ENCODE data around the gene KYAT1.
"Not testable (repeated sequence)": the region's sequence is repeated elsewhere in the genome, so short reads cannot be mapped to it uniquely, and the experiment has no call there.

The KYAT1 gene

GRCh38 chr9:128886211-128886891 lies 4.6 kb upstream of the KYAT1 start:
- TF ChIP-seq, protein P1, sequence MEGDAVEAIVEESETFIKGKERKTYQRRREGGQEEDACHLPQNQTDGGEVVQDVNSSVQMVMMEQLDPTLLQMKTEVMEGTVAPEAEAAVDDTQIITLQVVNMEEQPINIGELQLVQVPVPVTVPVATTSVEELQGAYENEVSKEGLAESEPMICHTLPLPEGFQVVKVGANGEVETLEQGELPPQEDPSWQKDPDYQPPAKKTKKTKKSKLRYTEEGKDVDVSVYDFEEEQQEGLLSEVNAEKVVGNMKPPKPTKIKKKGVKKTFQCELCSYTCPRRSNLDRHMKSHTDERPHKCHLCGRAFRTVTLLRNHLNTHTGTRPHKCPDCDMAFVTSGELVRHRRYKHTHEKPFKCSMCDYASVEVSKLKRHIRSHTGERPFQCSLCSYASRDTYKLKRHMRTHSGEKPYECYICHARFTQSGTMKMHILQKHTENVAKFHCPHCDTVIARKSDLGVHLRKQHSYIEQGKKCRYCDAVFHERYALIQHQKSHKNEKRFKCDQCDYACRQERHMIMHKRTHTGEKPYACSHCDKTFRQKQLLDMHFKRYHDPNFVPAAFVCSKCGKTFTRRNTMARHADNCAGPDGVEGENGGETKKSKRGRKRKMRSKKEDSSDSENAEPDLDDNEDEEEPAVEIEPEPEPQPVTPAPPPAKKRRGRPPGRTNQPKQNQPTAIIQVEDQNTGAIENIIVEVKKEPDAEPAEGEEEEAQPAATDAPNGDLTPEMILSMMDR (conservative IDR thresholded peaks at IDR 0.05; ENCODE audit: control insufficient read depth, insufficient read depth, low read depth, low read length) = no peak
- DNase-seq (ENCODE audit: low read depth) = peak; percentile 29
- no peak overlapping the region for H3K4me3 ChIP-seq (ENCODE audit: control insufficient read depth, low read depth, low read length)

DNA sequence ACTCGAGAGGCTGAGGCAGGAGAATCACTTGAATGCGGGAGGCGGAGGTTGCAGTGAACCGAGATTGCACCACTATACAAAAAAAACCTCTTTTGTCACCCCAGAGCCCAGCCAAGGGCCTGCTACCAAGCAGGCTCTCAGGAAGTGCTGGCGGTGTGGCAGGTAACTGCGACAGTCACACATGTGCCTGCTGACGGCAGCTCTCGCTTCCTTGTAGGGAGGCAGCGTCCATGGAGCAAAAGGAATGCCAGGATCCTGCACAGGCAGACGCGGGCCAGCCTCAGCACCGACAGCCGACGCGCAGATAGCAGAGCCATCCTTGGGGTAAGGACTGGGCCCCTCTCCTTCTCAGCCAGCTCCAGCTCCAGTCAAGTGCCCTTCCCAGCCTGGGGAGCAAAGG lies 4.0 kb upstream of the KYAT1 start:
- H3K4me3 ChIP-seq (ENCODE audit: control insufficient read depth, low read depth, low read length) = no peak overlapping the region
- TF ChIP-seq, protein P1 (conservative IDR thresholded peaks at IDR 0.05; ENCODE audit: control insufficient read depth, insufficient read depth, low read depth, low read length) = no peak
- DNase-seq (ENCODE audit: low read depth) = no peak

DNA sequence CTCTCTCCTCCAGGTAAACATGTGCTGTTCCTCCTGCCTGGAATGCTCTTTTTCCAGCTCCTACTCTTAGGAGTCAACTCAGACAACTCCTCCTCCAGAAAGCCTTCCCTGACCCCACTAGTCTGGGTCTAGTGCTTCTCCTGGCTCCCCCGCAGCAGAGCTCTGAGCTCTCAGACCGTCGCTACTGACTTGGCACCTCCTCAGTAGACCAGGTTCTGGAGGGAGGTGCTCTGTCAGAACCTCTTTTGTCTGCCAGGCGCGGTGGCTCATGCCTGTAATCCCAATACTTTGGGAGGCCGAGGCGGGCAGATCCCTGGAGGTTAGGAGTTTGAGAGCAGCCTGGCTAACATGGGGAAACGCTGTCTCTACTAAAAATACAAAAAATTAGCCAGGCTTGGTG lies 3.6 kb upstream of the KYAT1 start:
- TF ChIP-seq, protein P1 (conservative IDR thresholded peaks at IDR 0.05; ENCODE audit: control insufficient read depth, insufficient read depth, low read depth, low read length) = no peak
- no peak for DNase-seq (ENCODE audit: low read depth)
- H3K4me3 ChIP-seq (ENCODE audit: control insufficient read depth, low read depth, low read length) = no peak overlapping the region

DNA sequence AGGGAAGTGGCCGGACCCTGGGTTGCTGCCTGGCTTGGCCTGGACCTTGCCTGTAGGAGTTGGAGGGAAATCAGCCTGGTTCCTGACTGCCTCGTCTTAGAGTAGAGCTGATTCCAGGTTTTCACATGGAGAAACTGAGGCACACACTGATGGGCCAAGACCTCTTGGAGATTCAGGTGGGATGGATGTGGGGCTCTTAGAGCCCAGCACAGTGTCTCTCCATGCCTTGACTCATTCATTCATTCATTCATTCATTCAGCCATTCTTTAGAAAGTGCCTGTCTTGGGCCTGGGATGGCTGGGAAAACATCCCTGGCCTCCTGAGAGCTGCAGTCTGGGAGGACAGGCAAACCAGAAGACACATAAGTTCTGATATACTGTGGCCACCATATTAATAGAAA lies 2.4 kb upstream of the KYAT1 start:
- TF ChIP-seq, protein P1 (conservative IDR thresholded peaks at IDR 0.05; ENCODE audit: control insufficient read depth, insufficient read depth, low read depth, low read length) = no peak
- H3K4me3 ChIP-seq (ENCODE audit: control insufficient read depth, low read depth, low read length) = no peak overlapping the region
- DNase-seq (ENCODE audit: low read depth) = no peak

DNA sequence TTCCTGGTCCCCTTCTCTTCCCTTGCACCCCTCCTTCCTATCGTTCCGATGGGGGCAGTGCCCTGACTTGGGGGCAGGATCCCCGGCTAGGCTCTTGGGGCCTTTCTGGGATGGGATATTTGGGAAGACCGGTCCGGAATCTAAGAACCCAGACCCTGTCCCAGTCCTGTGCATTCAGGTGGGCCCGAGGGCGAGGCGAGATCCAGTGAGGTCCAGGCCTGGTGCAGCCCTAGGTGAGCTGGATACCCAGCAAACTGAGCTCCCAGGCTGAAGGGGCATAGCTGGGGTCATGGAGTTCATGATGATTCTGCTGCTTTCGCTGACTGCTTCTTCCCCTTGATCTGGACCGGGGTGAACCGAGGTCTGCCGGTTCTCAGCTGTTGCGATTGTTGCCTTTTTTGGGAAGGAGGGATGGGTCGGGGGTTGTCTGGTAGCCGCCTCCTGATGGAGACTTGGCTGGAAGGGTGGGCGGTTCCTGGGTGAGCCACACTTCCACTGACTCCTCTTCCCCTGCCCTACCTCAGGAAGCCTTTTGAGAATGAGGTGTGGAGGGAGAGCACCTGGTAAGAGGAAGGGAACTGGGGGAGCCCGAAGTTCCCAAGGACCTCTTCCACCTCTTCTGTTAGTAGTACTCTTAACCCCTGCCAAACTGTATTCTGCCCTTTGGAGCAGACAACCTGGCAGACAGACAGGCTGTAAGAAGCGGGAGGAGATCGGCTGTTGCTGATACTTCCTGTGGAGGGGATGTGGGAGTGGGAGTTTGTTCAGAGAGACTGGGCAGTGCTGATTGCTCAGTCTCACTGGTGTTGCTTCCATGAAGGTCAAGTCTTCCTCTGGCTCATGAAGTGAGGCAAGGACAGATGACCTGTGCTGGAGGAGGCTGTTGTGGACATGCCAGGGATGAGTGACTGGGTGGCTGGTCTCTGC lies 1.2 kb upstream of the KYAT1 start:
- H3K4me3 ChIP-seq (ENCODE audit: control insufficient read depth, low read depth, low read length) = peak overlapping the region; percentile 91
- peak; percentile 25 for DNase-seq (ENCODE audit: low read depth)
- TF ChIP-seq, protein P1 (conservative IDR thresholded peaks at IDR 0.05; ENCODE audit: control insufficient read depth, insufficient read depth, low read depth, low read length) = no peak

- no peak overlapping the region for H3K4me3 ChIP-seq (ENCODE audit: control insufficient read depth, low read depth, low read length)
- TF ChIP-seq, protein P1 (conservative IDR thresholded peaks at IDR 0.05; ENCODE audit: control insufficient read depth, insufficient read depth, low read depth, low read length) = no peak
- no peak for DNase-seq (ENCODE audit: low read depth)
Observed at GRCh38 chr9:128877852-128878251, 3.9 kb downstream of the KYAT1 start.

- not testable (repeated sequence) for DNase-seq (ENCODE audit: low read depth); H3K4me3 ChIP-seq (ENCODE audit: control insufficient read depth, low read depth, low read length)
Observed at GRCh38 chr9:128870941-128871265, 10.8 kb downstream of the KYAT1 start.

All from fibroblast of mammary gland (primary cell).